HG03571 (cell line): ENCODE results near the gene IQSEC1.

ENCODE experiments used
- ATAC-seq: cut with Tn5 transposase; IDR thresholded peaks from one replicate; pipeline ENCODE4 v1.9.1; 2021; ENCODE audit not compliant: unreplicated experiment

The IQSEC1 gene

DNA sequence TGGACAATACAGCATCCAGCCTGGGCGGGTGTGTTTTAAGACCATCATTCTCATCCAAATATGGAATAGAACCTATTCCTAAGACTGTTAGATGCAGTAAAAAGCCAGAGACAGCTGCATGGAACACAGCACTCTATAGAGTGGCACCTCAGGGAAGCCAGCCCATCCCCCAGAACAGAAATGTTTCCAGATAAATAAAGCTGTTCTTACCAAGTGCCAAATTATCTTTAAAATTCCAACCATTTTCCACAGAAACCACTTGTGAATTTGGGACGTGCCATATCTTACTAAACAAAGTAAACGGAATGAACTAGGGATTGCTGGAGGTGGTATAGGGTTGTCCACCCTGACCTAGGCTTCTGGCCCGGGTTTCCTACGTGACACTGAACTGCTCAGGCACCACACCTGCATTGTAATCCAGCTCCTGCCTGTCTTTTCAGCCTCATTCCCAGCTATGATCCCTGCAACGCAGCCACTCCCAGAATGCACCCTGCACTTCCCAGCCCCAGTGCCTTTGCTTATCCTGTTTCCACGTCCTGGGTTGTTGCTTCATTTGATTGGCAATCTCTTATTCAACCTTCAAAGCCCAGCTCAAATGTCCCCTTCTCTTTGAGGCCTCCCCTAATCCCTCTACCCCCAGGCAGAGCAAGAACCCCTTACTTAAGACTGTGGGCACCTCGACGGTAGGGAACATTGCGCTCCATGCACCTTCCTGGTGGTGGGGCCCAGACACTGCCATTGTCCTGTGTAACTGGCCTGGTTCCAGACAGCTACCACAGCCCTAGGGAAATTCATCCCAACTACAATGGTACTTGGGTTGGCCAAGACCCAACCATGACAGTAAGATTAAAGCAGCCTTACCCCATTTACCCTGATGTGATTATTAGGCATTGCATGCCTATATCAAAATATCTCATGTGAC is 100.2 kb downstream of the IQSEC1 start:
- no peak for ATAC-seq

DNA sequence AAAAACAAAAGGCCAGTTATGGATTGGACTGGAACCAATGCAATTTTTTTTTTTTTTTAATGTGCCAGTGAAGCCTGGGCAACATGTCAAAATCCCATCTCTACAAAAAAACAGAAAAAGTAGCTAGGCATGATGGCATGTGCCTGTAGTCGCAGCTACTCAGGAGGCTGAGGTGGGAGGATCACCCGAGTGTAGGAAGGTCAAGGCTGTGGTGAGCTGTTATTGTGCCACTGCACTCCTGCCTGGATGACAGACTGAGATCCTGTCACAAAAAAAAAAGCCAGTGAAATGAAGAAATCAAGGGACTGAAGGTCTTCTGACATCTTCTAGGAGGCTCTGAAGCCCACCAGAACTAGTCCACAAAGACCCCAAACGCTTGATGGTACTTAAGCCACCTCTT is 101.2 kb downstream of the IQSEC1 start:
- ATAC-seq = no peak

GRCh38 chr3:12970684-12971083 is 102.5 kb downstream of the IQSEC1 start:
- ATAC-seq = no peak

- no peak for ATAC-seq
Observed at GRCh38 chr3:12969486-12969885, 103.7 kb downstream of the IQSEC1 start.

- no peak for ATAC-seq
Observed at GRCh38 chr3:12968541-12968940, 104.7 kb downstream of the IQSEC1 start.

- peak; percentile 65 for ATAC-seq
Observed at GRCh38 chr3:12967606-12968351, 105.5 kb downstream of the IQSEC1 start.

DNA sequence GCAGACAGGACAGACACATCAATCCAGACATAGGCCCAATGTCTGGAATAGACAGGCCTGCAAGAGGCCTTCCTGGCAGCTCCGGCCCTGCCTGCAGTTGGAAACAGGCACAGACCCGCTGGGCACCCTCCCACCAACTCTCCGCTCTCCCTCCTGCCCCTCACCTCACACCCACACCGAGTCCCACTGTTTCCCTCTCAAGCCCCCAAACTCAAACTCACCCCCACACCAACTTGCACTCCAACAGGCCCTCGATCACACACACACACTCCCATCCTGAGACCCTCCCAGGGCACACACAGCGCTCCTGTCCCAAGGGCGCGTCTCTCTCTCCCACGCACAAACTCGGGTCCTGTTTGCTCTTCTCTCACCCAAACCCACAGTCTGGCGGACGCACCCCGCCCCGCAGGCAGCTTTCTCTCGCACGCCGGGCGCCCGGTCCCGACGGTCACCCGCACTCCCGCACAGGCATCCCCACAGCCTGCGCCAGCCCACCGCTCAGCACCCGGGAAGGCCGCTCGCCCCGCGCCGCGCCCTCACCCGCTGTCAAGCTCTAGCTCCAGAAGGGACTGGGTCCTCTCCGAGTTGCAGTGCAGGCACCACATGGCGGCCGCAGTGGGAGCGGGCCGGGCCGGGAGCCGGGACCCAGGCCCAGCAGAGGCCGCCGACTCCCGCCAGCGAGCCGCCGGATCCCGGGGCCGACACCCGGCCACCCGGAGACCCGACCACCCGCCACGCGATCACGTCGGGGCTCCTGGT is 106.2 kb downstream of the IQSEC1 start:
- peak; percentile 19 for ATAC-seq

- ATAC-seq = no peak
Observed at GRCh38 chr3:12965999-12966846, 107.0 kb downstream of the IQSEC1 start.

GRCh38 chr3:12964711-12965612 is 108.3 kb downstream of the IQSEC1 start:
- ATAC-seq = no peak

GRCh38 chr3:12963922-12964701 is 109.1 kb downstream of the IQSEC1 start:
- no peak for ATAC-seq

- ATAC-seq = no peak
Observed at GRCh38 chr3:12963231-12963896, 109.9 kb downstream of the IQSEC1 start.

- ATAC-seq = no peak
Observed at GRCh38 chr3:12962292-12962691, 110.9 kb downstream of the IQSEC1 start.

GRCh38 chr3:12961697-12962036 is 111.6 kb downstream of the IQSEC1 start:
- ATAC-seq = no peak

DNA sequence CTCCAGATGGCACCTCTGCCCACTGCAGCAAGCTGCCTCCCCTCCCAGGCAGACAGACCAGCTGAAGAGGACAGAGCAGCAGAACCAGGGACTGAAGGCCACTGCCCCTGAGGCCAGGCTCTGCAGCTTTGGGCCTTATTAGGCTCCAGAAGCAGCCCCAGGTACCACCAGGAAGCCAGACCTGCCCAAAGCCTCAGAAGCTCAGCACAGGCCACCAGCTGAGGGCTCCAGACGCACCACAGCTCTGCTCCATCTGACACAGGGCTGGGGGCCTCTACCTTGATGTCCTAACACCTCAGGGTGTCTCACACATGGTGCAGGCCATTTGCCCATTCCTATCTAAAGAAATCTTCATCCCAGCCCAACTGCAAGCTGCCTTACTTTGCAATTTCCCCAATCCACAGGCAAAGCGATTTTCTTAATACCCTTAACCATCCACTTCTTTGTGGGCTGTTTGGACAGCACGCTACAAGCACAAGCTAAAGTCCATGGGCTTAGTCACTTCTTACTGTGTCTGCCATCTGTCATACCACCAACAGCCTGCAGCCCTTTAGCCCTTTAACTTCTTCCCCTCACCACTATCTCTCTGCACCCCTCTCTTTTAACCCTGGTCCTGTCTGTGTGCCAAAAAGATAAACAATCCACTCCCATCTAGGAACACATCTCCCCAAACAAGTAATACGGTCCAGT is 112.1 kb downstream of the IQSEC1 start:
- no peak for ATAC-seq

- no peak for ATAC-seq
Observed at GRCh38 chr3:12960497-12960896, 112.7 kb downstream of the IQSEC1 start.

DNA sequence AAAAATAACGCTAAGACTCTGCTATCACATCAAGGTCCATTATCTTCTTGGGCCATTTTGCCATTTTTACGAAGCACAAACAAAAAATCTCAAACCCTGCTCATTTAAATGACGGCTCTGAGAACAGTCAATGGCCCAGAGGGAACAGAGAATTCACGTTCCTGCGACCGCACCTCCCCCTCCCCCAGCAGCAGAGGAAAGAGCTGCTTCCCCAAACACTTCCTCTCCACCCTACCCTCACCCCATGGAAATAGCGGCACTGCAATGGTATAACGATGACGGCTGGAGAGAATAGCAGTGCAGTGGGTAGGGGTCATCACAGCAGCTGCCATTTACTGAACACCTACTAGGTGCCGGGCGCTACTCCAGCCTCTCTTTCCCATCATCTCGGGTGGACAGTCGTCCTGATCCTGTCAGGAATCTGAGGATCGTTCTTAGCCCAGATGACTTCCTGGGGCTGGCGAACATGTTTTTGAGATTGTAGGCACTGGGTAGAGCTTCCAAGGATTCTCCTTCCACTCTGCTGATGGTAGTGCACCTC is 113.3 kb downstream of the IQSEC1 start:
- ATAC-seq = no peak

- ATAC-seq = no peak
Observed at GRCh38 chr3:12959410-12959809, 113.8 kb downstream of the IQSEC1 start.
